GM10266 (cell line): Measurements from ENCODE around the gene TBC1D1.

Experiments
- DNase-seq: peaks from one replicate; pipeline ENCODE4 v3.0.0; 2012; ENCODE audit errors: extremely low spot score
- TF ChIP-seq, protein P1 (sequence below): IDR thresholded peaks from 2 replicates; pipeline ENCODE4 v1.5.1; 2012; ENCODE audit warnings: mild to moderate bottlenecking, low read depth; ENCODE audit not compliant: control insufficient read depth, insufficient read depth; ENCODE audit errors: missing control alignments

Gene TBC1D1, protein sequence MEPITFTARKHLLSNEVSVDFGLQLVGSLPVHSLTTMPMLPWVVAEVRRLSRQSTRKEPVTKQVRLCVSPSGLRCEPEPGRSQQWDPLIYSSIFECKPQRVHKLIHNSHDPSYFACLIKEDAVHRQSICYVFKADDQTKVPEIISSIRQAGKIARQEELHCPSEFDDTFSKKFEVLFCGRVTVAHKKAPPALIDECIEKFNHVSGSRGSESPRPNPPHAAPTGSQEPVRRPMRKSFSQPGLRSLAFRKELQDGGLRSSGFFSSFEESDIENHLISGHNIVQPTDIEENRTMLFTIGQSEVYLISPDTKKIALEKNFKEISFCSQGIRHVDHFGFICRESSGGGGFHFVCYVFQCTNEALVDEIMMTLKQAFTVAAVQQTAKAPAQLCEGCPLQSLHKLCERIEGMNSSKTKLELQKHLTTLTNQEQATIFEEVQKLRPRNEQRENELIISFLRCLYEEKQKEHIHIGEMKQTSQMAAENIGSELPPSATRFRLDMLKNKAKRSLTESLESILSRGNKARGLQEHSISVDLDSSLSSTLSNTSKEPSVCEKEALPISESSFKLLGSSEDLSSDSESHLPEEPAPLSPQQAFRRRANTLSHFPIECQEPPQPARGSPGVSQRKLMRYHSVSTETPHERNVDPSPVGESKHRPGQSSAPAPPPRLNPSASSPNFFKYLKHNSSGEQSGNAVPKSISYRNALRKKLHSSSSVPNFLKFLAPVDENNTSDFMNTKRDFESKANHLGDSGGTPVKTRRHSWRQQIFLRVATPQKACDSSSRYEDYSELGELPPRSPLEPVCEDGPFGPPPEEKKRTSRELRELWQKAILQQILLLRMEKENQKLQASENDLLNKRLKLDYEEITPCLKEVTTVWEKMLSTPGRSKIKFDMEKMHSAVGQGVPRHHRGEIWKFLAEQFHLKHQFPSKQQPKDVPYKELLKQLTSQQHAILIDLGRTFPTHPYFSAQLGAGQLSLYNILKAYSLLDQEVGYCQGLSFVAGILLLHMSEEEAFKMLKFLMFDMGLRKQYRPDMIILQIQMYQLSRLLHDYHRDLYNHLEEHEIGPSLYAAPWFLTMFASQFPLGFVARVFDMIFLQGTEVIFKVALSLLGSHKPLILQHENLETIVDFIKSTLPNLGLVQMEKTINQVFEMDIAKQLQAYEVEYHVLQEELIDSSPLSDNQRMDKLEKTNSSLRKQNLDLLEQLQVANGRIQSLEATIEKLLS (N-terminal part only)

DNA sequence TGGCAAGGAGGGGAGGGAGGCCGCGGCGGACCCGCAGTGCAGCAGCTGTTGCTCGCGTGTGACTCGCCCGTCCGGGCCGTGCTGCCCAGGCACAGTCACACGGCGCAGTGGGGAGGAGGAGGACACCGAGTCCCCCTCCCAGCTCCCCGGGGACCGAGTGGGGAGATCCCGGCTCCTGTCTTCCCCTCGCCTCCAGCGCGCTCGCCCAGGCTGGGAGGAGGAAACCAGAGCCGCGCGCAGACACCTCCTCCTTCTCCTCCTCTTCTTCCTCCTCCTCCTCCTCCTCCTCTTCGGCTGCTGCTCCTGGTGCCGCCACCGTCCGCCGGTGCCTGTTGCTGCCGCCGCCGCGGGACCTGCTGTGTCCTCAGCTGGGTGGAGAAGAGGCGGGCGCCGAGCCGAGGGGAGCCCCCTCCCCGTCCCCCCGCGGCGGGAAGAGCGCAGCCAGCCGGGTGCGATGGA, at the start of gene TBC1D1:
TSS of gene TBC1D1 (plus strand) at position 284 of the 459 bp plus-strand sequence. CDS start 11,012 bp downstream, outside the sequence.
- DNase-seq = peak; percentile 71
- TF ChIP-seq, protein P1, sequence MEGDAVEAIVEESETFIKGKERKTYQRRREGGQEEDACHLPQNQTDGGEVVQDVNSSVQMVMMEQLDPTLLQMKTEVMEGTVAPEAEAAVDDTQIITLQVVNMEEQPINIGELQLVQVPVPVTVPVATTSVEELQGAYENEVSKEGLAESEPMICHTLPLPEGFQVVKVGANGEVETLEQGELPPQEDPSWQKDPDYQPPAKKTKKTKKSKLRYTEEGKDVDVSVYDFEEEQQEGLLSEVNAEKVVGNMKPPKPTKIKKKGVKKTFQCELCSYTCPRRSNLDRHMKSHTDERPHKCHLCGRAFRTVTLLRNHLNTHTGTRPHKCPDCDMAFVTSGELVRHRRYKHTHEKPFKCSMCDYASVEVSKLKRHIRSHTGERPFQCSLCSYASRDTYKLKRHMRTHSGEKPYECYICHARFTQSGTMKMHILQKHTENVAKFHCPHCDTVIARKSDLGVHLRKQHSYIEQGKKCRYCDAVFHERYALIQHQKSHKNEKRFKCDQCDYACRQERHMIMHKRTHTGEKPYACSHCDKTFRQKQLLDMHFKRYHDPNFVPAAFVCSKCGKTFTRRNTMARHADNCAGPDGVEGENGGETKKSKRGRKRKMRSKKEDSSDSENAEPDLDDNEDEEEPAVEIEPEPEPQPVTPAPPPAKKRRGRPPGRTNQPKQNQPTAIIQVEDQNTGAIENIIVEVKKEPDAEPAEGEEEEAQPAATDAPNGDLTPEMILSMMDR = no peak

DNA sequence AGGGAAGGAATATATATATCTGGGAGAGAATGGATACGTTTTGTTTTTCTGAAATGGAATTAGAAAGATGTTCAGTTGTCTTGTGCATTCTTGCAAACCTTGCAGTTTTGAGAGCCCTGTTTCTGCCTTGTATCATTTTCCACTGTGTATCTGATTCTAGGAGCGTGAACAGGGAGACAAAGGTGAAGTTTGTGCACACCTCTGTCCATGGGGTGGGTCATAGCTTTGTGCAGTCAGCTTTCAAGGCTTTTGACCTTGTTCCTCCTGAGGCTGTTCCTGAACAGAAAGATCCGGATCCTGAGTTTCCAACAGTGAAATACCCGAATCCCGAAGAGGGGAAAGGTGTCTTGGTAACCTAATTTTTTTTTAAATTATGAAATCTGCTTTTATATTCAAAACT, 46.7 kb upstream of the TBC1D1 start:
- no peak for DNase-seq
- TF ChIP-seq, protein P1 = no peak

DNA sequence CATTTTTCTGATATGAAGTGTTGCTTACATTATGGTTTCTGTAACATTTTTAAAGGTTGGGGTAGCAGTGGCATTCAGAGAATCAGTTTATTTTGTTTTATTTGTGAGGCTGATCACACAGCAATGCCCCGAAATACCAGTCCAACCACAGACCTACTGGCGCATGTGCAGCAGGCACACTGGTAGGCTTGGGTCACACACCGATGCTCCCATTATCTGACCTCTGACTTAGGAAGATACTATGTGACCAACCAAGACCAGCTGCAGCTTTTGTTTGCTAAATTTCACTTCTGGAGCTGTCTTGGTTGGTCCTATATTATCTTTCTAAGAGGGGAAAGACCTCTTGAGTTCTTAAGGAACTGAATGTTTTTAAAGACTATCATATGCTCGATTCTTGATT, 45.7 kb upstream of the TBC1D1 start:
- TF ChIP-seq, protein P1 = no peak
- no peak for DNase-seq

DNA sequence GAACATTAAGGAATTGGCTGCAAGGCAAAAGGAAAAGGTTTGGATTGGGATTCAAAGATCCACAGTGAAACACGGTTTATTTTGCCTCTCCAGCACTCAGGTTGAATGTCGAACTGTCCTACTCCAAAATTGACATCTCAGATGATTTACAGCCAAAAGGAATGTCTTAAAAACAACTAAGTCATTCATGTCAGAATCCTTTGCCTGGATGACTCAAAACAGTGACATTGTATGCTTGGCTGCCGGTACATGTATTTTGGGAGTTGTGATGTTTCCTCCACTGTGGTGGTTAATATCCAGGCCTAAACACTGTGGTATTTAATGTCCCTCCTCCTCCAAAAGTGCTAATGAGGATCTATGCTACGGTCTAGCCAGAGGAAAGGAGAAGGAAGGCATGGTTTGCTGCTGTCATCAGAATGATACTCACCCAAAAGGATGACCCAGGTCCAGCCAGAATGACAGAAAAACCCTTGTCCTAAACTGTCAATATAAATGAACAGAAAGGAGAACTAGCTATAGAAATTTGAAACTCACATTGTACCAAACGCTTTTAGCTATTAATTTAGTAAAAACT, 43.5 kb upstream of the TBC1D1 start:
- TF ChIP-seq, protein P1 = no peak

DNA sequence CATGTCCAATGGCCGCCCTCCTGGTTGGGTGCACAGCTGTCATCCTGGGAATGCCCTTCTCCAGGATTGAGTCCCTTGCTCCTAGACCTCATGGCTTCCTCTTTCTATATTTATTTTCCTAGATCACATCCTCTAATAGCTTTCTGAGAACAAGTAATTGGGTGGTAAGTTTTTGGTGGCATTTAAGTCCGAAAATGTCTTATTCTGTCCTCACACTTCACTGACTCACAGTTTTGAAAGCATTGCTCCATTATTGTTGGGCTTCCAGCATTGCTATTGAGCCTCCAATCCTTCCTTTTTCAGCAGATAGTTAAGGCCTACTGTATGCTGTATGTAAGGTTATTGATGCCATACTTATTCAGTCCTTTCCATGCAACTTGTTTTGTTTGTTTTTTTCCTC, 38.5 kb upstream of the TBC1D1 start:
- TF ChIP-seq, protein P1 = no peak
- no peak for DNase-seq

More for the DNA sequence above, 43.5 kb upstream of the TBC1D1 start:
- no peak for DNase-seq

DNA sequence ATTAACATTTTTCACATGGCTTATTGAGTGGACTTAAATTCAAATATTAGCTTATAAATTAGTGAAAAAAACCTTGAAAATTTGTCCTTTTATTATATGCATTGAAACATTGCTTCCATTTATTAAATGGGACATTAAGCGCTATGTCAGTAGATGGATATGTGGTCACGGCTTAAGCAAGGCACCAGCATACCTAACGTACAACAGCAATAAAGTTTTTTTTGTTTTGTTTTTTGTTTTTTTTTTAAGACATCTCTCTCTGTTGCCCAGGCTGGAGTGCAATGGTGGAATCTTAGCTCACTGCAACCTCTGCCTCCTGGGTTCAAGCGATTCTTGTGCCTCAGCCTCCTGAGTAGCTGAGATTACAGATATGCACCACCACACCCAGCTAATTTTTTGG, 32.8 kb upstream of the TBC1D1 start:
- TF ChIP-seq, protein P1 = no peak
- DNase-seq = no peak
